ENCODE results near the gene SCAF1. TPM values are rescaled to one million over a fixed set of nuclear protein-coding genes. Genes with fewer than 3 reads are reported as not detected.

SCAF1 gene
- total and polyA plus RNA-seq, 10 of the 15 experiments (the other 5 are each of a cell fraction or from before 2014, with no cell fraction given) = 0.18 to 77.0 (median 5.3) TPM

- intact Hi-C loops (cut with micrococcal nuclease; ENCODE audit: unreplicated experiment) (no loop called here), in situ Hi-C loops (cut with MboI) (no loop called here)
- no peaks in the 10 kb centered on the region for H3K9me3 ChIP-seq (replicated peaks; ENCODE audit: control insufficient read depth, insufficient read depth, low read length)
- H2AFZ ChIP-seq (ENCODE audit: control insufficient read depth, low read depth, low read length) = no peak overlapping the region
- no peak for DNase-seq (ENCODE audit: low read depth, low spot score)
- FAIRE-seq = no peak
- no peak for ATAC-seq
- POLR2A ChIA-PET = no interaction called here
- SMC1A ChIA-PET (ENCODE audit: uncharacterized antibody, unreplicated experiment) = interaction anchor here (1.6 kb wide), 1 partner anchor 9 kb away, joined by 6 read pairs; no protein-coding TSS in a partner anchor
- peaks cover 24 to 33% of the 10 kb centered on the region in 2 experiments for H3K36me3 ChIP-seq (ENCODE audit: control insufficient read depth in 2 of 2, insufficient read depth in 2 of 2, low read length in 1 of 2)
- no peak overlapping the region for H3K9ac ChIP-seq (ENCODE audit: control insufficient read depth, insufficient read depth, low read length)
- CTCF ChIA-PET = interaction anchor here (1.0 to 3.8 kb wide), 6 partner anchors 9 to 171 kb away, joined by 3 to 22 read pairs (median 7); partner anchors contain the start of gene RRAS
- TF ChIP-seq CUX1 (IDR thresholded peaks at IDR 0.05; ENCODE audit: insufficient replicate concordance, low read depth, low read length) (no peak), WRNIP1 (IDR thresholded peaks at IDR 0.05; ENCODE audit: borderline replicate concordance, low read depth, low read length) (no peak), FOXM1 (IDR thresholded peaks at IDR 0.05; ENCODE audit: low read depth, low read length) (no peak), RELA (IDR thresholded peaks at IDR 0.05; ENCODE audit: borderline replicate concordance, partially characterized antibody) (no peak), ZNF24 (IDR thresholded peaks at IDR 0.05) (no peak), JUNB (IDR thresholded peaks at IDR 0.05) (no peak), FOXK2 (IDR thresholded peaks at IDR 0.05) (no peak), E4F1 (IDR thresholded peaks at IDR 0.05; ENCODE audit: borderline replicate concordance, partially characterized antibody) (no peak), ZNF207 (IDR thresholded peaks at IDR 0.05; ENCODE audit: borderline replicate concordance) (no peak), NFIC (IDR thresholded peaks at IDR 0.05; ENCODE audit: low read depth, low read length) (no peak), BRCA1 (IDR thresholded peaks at IDR 0.05; ENCODE audit: low read depth, low read length) (no peak), EP300 (IDR thresholded peaks at IDR 0.05; ENCODE audit: borderline replicate concordance in 1 of 2, control insufficient read depth in 1 of 2, low read depth in 2 of 2, low read length in 2 of 2) (no peak), ATF7 (IDR thresholded peaks at IDR 0.05; ENCODE audit: low read depth) (no peak), RCOR1 (conservative IDR thresholded peaks at IDR 0.05; ENCODE audit: low read depth, low read length) (no peak), SUPT20H (IDR thresholded peaks at IDR 0.05; ENCODE audit: borderline replicate concordance, control insufficient read depth, low read depth, low read length) (no peak), HCFC1 (IDR thresholded peaks at IDR 0.05; ENCODE audit: low read length) (no peak), IKZF2 (IDR thresholded peaks at IDR 0.05) (no peak), TCF7 (IDR thresholded peaks at IDR 0.05; ENCODE audit: borderline replicate concordance) (no peak)
- H3K4me1 ChIP-seq (ENCODE audit: control insufficient read depth, insufficient read depth, low read length) = peaks cover 12% of the 10 kb centered on the region
- peaks cover 48% of the 10 kb centered on the region for H3K79me2 ChIP-seq (ENCODE audit: control insufficient read depth, insufficient read depth, low read length)
- no peak overlapping the region for H3K4me2 ChIP-seq (ENCODE audit: control insufficient read depth, insufficient read depth)
- H3K4me3 ChIP-seq = no peak overlapping the region
- WGBS (ENCODE audit: insufficient coverage, insufficient replicate concordance, low lambda C conversion rate, missing lambda C conversion rate) = 92% methylated on average over 19 of the region's 19 CpGs
- peaks cover 16% of the 10 kb centered on the region for H4K20me1 ChIP-seq (ENCODE audit: control insufficient read depth, insufficient read depth)
- RAD21 ChIA-PET (ENCODE audit: unreplicated experiment) = interaction anchor here (1.3 kb wide), 1 partner anchor 33 kb away, joined by 3 read pairs; no protein-coding TSS in a partner anchor
- H3K27ac ChIP-seq (ENCODE audit: control insufficient read depth, insufficient read depth) = no peak overlapping the region
- H3K27me3 ChIP-seq (replicated peaks in 1 of 2; ENCODE audit: control insufficient read depth in 2 of 2, insufficient read depth in 2 of 2, low read length in 1 of 2) = no peaks in the 10 kb centered on the region
- no TSS peak for BruUV-seq (replicated peaks)
Observed at GRCh38 chr19:49681830-49682229, 39.8 kb downstream of the SCAF1 start.
